Neutrophil (primary cell): ENCODE results near the gene CAMP.
A peak's percentile ranks its signal among the peaks of the same experiment; 100 is the strongest.

Experiments used
- H3K27ac ChIP-seq: fragments of 200-600 bp; sonication (generic); 2 replicates; pipeline ENCODE4 v1.5.1; 2016; ENCODE audit warnings: mild to moderate bottlenecking, moderate library complexity
- H3K27me3 ChIP-seq: fragments of 200-600 bp; sonication (generic); 2 replicates; pipeline ENCODE4 v1.6.0; 2016; ENCODE audit warnings: mild to moderate bottlenecking
- H3K36me3 ChIP-seq: fragments of 200-600 bp; sonication (generic); 2 replicates; pipeline ENCODE4 v1.5.1; 2017
- H3K4me1 ChIP-seq, 2 experiments: fragments of 200-600 bp in 1 of 2; sonication (generic) in 1 of 2; 1 replicate in 1 of 2; 2 replicates in 1 of 2; pipeline versions ENCODE4 v1.5.1 to v1.6.1; 2013 to 2016; ENCODE audit warnings: low read depth in 1 of 2, low read length in 1 of 2, mild to moderate bottlenecking in 1 of 2, moderate library complexity in 1 of 2; ENCODE audit not compliant: control insufficient read depth in 1 of 2, insufficient read depth in 1 of 2
- H3K4me3 ChIP-seq, 2 experiments: fragments of 200-600 bp in 1 of 2; sonication (generic) in 1 of 2; 1 replicate in 1 of 2; 2 replicates in 1 of 2; pipeline ENCODE4 v1.5.1; 2013 to 2016; ENCODE audit warnings: low read depth in 1 of 2, low read length in 1 of 2, mild to moderate bottlenecking in 1 of 2, moderate library complexity in 1 of 2
- H3K9me3 ChIP-seq: fragments of 200-600 bp; sonication (generic); 2 replicates; pipeline ENCODE4 v1.5.1; 2016
- CTCF ChIP-seq: fragments of 200-600 bp; sonication (generic); IDR thresholded peaks from 2 replicates; pipeline ENCODE4 v1.5.1; 2016; ENCODE audit warnings: antibody characterized with exemption

CAMP gene

GRCh38 chr3:48215466-48215865 lies 7.8 kb upstream of the CAMP start:
- no peaks in the 10 kb centered on the region for H3K36me3 ChIP-seq
- H3K4me1 ChIP-seq: peaks cover 54 to 55% of the 10 kb centered on the region in 2 experiments
- no peak overlapping the region for H3K4me3 ChIP-seq
- no peaks in the 10 kb centered on the region for H3K27me3 ChIP-seq
- no peaks in the 10 kb centered on the region for H3K9me3 ChIP-seq
- TF ChIP-seq CTCF: no peak
- H3K27ac ChIP-seq: no peak overlapping the region

GRCh38 chr3:48215876-48216275 lies 7.4 kb upstream of the CAMP start:
- H3K4me3 ChIP-seq: no peak overlapping the region
- no peaks in the 10 kb centered on the region for H3K36me3 ChIP-seq
- no peaks in the 10 kb centered on the region for H3K9me3 ChIP-seq
- H3K27ac ChIP-seq: no peak overlapping the region
- no peak for TF ChIP-seq CTCF
- H3K4me1 ChIP-seq: peaks cover 58 to 60% of the 10 kb centered on the region in 2 experiments
- no peaks in the 10 kb centered on the region for H3K27me3 ChIP-seq

- TF ChIP-seq CTCF: no peak
- no peaks in the 10 kb centered on the region for H3K36me3 ChIP-seq
These were observed 5.8 kb upstream of the CAMP start for GRCh38 chr3:48217449-48217848.

GRCh38 chr3:48218537-48218936 lies 4.8 kb upstream of the CAMP start:
- no peak for TF ChIP-seq CTCF
- H3K27me3 ChIP-seq: no peaks in the 10 kb centered on the region
- H3K27ac ChIP-seq: peak overlapping the region; percentile 97
- peaks cover 85 to 86% of the 10 kb centered on the region in 2 experiments for H3K4me1 ChIP-seq
- no peaks in the 10 kb centered on the region for H3K36me3 ChIP-seq
- no peak overlapping the region for H3K4me3 ChIP-seq
- no peaks in the 10 kb centered on the region for H3K9me3 ChIP-seq

More at GRCh38 chr3:48217449-48217848, 5.8 kb upstream of the CAMP start:
- no peaks in the 10 kb centered on the region for H3K27me3 ChIP-seq
- peak overlapping the region; percentile 97 for H3K27ac ChIP-seq
- peak overlapping the region; percentile 10 to 30 for H3K4me3 ChIP-seq
- H3K9me3 ChIP-seq: no peaks in the 10 kb centered on the region
- H3K4me1 ChIP-seq: peaks cover 74 to 75% of the 10 kb centered on the region in 2 experiments

- no peaks in the 10 kb centered on the region for H3K27me3 ChIP-seq
- H3K4me1 ChIP-seq: peaks cover 95 to 96% of the 10 kb centered on the region in 2 experiments
- H3K4me3 ChIP-seq: no peak overlapping the region
- H3K9me3 ChIP-seq: no peaks in the 10 kb centered on the region
- peak overlapping the region; percentile 97 for H3K27ac ChIP-seq
- TF ChIP-seq CTCF: no peak
- H3K36me3 ChIP-seq: no peaks in the 10 kb centered on the region
These were observed 3.8 kb upstream of the CAMP start for GRCh38 chr3:48219543-48219942.

GRCh38 chr3:48220746-48221145 lies 2.5 kb upstream of the CAMP start:
- TF ChIP-seq CTCF: no peak
- H3K36me3 ChIP-seq: no peaks in the 10 kb centered on the region
- peak overlapping the region in 1 of 2 experiments; percentile 65 for H3K4me3 ChIP-seq
- no peaks in the 10 kb centered on the region for H3K9me3 ChIP-seq
- no peaks in the 10 kb centered on the region for H3K27me3 ChIP-seq
- H3K4me1 ChIP-seq: peaks cover 100% of the 10 kb centered on the region in 2 experiments
- peak overlapping the region; percentile 97 for H3K27ac ChIP-seq
